Measurements from ENCODE around the gene NOTO.
"Not testable (repeated sequence)": the region's sequence is repeated elsewhere in the genome, so short reads cannot be mapped to it uniquely, and the experiment has no call there.

Gene NOTO

GRCh38 chr2:73202156-73203054 is at the start of gene NOTO:
NOTO (plus strand) TSS chr2:73202574; CDS start chr2:73202667, 93 bp downstream.
- H3K27ac Mint-ChIP-seq, result no peak within 1 kb of the TSS
- ATAC-seq, result peak; percentile 49
- H3K9me3 Mint-ChIP-seq, result no peaks in the 10 kb centered on the region
- H3K4me3 Mint-ChIP-seq, result peak within 1 kb of the TSS; percentile 48
- no peaks in the 10 kb centered on the region for H3K36me3 Mint-ChIP-seq
- no peaks in the 10 kb centered on the region for H3K4me1 Mint-ChIP-seq
- DNase-seq (ENCODE audit: low spot score in 2 of 2), result no peak

GRCh38 chr2:73156539-73157124 is 45.7 kb upstream of the NOTO start:
- peak; percentile 42 to 65 for DNase-seq (ENCODE audit: low spot score in 2 of 2)
- no peaks in the 10 kb centered on the region for H3K36me3 Mint-ChIP-seq
- H3K4me1 Mint-ChIP-seq, result peaks cover 10% of the 10 kb centered on the region
- no peak overlapping the region for H3K27ac Mint-ChIP-seq
- peak; percentile 80 for ATAC-seq
- H3K4me3 Mint-ChIP-seq, result no peak overlapping the region
- H3K9me3 Mint-ChIP-seq, result no peaks in the 10 kb centered on the region

- no peaks in the 10 kb centered on the region for H3K36me3 Mint-ChIP-seq
- H3K4me3 Mint-ChIP-seq, result no peak overlapping the region
- no peak for DNase-seq (ENCODE audit: low spot score in 2 of 2)
- no peaks in the 10 kb centered on the region for H3K4me1 Mint-ChIP-seq
- H3K9me3 Mint-ChIP-seq, result no peaks in the 10 kb centered on the region
- peak; percentile 17 for ATAC-seq
- H3K27ac Mint-ChIP-seq, result no peak overlapping the region
These were observed 39.5 kb upstream of the NOTO start for GRCh38 chr2:73162856-73163391.

- Mint-ChIP-seq H3K36me3 (no peaks in the 10 kb centered on the region), H3K9me3 (no peaks in the 10 kb centered on the region), H3K27ac (no peak overlapping the region), H3K4me3 (no peak overlapping the region), H3K4me1 (no peaks in the 10 kb centered on the region)
- DNase-seq (ENCODE audit: low spot score in 2 of 2), result peak; percentile 46 to 82
- ATAC-seq, result peak; percentile 83
These were observed 38.6 kb upstream of the NOTO start for GRCh38 chr2:73163483-73164367.

- not testable (repeated sequence) for ATAC-seq; H3K27ac Mint-ChIP-seq; H3K9me3 Mint-ChIP-seq; H3K36me3 Mint-ChIP-seq; DNase-seq (ENCODE audit: low spot score in 2 of 2); H3K4me3 Mint-ChIP-seq; H3K4me1 Mint-ChIP-seq
These were observed 36.4 kb upstream of the NOTO start for GRCh38 chr2:73165978-73166377.

GRCh38 chr2:73166813-73167212 is 35.6 kb upstream of the NOTO start:
- H3K36me3 Mint-ChIP-seq; H3K4me3 Mint-ChIP-seq; H3K4me1 Mint-ChIP-seq; DNase-seq (ENCODE audit: low spot score in 2 of 2); H3K27ac Mint-ChIP-seq; H3K9me3 Mint-ChIP-seq; ATAC-seq: not testable (repeated sequence)

GRCh38 chr2:73168348-73168747 is 34.0 kb upstream of the NOTO start:
- not testable (repeated sequence) for H3K36me3 Mint-ChIP-seq; H3K27ac Mint-ChIP-seq; H3K4me3 Mint-ChIP-seq; ATAC-seq; H3K9me3 Mint-ChIP-seq; H3K4me1 Mint-ChIP-seq; DNase-seq (ENCODE audit: low spot score in 2 of 2)

- not testable (repeated sequence) for H3K9me3 Mint-ChIP-seq; DNase-seq (ENCODE audit: low spot score in 2 of 2); ATAC-seq; H3K27ac Mint-ChIP-seq; H3K4me3 Mint-ChIP-seq; H3K36me3 Mint-ChIP-seq
- H3K4me1 Mint-ChIP-seq, result peaks cover 15% of the 10 kb centered on the region
These were observed 32.0 kb upstream of the NOTO start for GRCh38 chr2:73170341-73170740.

- Mint-ChIP-seq H3K27ac (no peak overlapping the region), H3K9me3 (no peaks in the 10 kb centered on the region), H3K4me3 (no peak overlapping the region), H3K36me3 (no peaks in the 10 kb centered on the region), H3K4me1 (peaks cover 32% of the 10 kb centered on the region)
- DNase-seq (ENCODE audit: low spot score in 2 of 2) (no peak), ATAC-seq (peak; percentile 71)
These were observed 29.4 kb upstream of the NOTO start for GRCh38 chr2:73172963-73173362.

- H3K4me3 Mint-ChIP-seq, result no peak overlapping the region
- H3K9me3 Mint-ChIP-seq, result no peaks in the 10 kb centered on the region
- DNase-seq (ENCODE audit: low spot score in 2 of 2), result no peak
- H3K27ac Mint-ChIP-seq, result no peak overlapping the region
- no peaks in the 10 kb centered on the region for H3K36me3 Mint-ChIP-seq
- ATAC-seq, result no peak
- H3K4me1 Mint-ChIP-seq, result peaks cover 32% of the 10 kb centered on the region
These were observed 28.6 kb upstream of the NOTO start for GRCh38 chr2:73173781-73174180.

GRCh38 chr2:73174244-73174643 is 28.1 kb upstream of the NOTO start:
- Mint-ChIP-seq H3K4me1 (peaks cover 32% of the 10 kb centered on the region), H3K9me3 (no peaks in the 10 kb centered on the region), H3K36me3 (no peaks in the 10 kb centered on the region), H3K4me3 (no peak overlapping the region), H3K27ac (no peak overlapping the region)
- DNase-seq (ENCODE audit: low spot score in 2 of 2) (no peak), ATAC-seq (no peak)

GRCh38 chr2:73174941-73175662 is 27.3 kb upstream of the NOTO start:
- Mint-ChIP-seq H3K9me3 (no peaks in the 10 kb centered on the region), H3K4me3 (peak overlapping the region; percentile 88), H3K36me3 (no peaks in the 10 kb centered on the region), H3K27ac (no peak overlapping the region), H3K4me1 (peaks cover 32% of the 10 kb centered on the region)
- DNase-seq (ENCODE audit: low spot score in 2 of 2) (no peak), ATAC-seq (no peak)

GRCh38 chr2:73175663-73176204 is 26.6 kb upstream of the NOTO start:
- no peak overlapping the region for H3K27ac Mint-ChIP-seq
- ATAC-seq (peak; percentile 55), DNase-seq (ENCODE audit: low spot score in 2 of 2) (peak; percentile 54 to 80)
- H3K9me3 Mint-ChIP-seq, result no peaks in the 10 kb centered on the region
- peak overlapping the region; percentile 88 for H3K4me3 Mint-ChIP-seq
- no peaks in the 10 kb centered on the region for H3K36me3 Mint-ChIP-seq
- H3K4me1 Mint-ChIP-seq, result peaks cover 32% of the 10 kb centered on the region

GRCh38 chr2:73176205-73176880 is 26.0 kb upstream of the NOTO start:
- peak overlapping the region; percentile 88 for H3K4me3 Mint-ChIP-seq
- H3K36me3 Mint-ChIP-seq, result no peaks in the 10 kb centered on the region
- H3K4me1 Mint-ChIP-seq, result peaks cover 32% of the 10 kb centered on the region
- H3K27ac Mint-ChIP-seq, result peak overlapping the region; percentile 83
- ATAC-seq (no peak), DNase-seq (ENCODE audit: low spot score in 2 of 2) (no peak)
- no peaks in the 10 kb centered on the region for H3K9me3 Mint-ChIP-seq
